GM18526 (cell line): ENCODE data around the gene SOCS2.

Experiments used
- POLR2A ChIP-seq: IDR thresholded peaks from 3 replicates; pipeline ENCODE4 v1.6.1; 2011; ENCODE audit not compliant: insufficient read length; ENCODE audit errors: extremely low read depth

SOCS2 gene

GRCh38 chr12:93550748-93551611, 21.5 kb upstream of the SOCS2 start:
- TF ChIP-seq POLR2A, result no peak

GRCh38 chr12:93552427-93552826, 20.0 kb upstream of the SOCS2 start:
- no peak for TF ChIP-seq POLR2A

GRCh38 chr12:93563807-93564538, 8.5 kb upstream of the SOCS2 start:
- TF ChIP-seq POLR2A, result no peak

- TF ChIP-seq POLR2A, result no peak
These were observed 6.7 kb upstream of the SOCS2 start for GRCh38 chr12:93565760-93566159.

- no peak for TF ChIP-seq POLR2A
These were observed 5.3 kb upstream of the SOCS2 start for GRCh38 chr12:93567174-93567573.

GRCh38 chr12:93568091-93568490, 4.4 kb upstream of the SOCS2 start:
- no peak for TF ChIP-seq POLR2A

- no peak for TF ChIP-seq POLR2A
These were observed 3.2 kb upstream of the SOCS2 start for GRCh38 chr12:93569301-93569655.

GRCh38 chr12:93569656-93570551, 2.6 kb upstream of the SOCS2 start:
- no peak for TF ChIP-seq POLR2A

- no peak for TF ChIP-seq POLR2A
These were observed 1.7 kb upstream of the SOCS2 start for GRCh38 chr12:93570552-93571364.

- no peak for TF ChIP-seq POLR2A
These were observed 1.0 kb upstream of the SOCS2 start for GRCh38 chr12:93571365-93571924.

- TF ChIP-seq POLR2A, result no peak
These were observed 457 bp downstream of the SOCS2 start for GRCh38 chr12:93572712-93573551.

- TF ChIP-seq POLR2A, result no peak
These were observed 1.2 kb downstream of the SOCS2 start for GRCh38 chr12:93573552-93574223.

- no peak for TF ChIP-seq POLR2A
These were observed 4.7 kb downstream of the SOCS2 start for GRCh38 chr12:93577222-93577621.
